NCI-H1105 (cell line): Measurements from ENCODE around the gene C1QA.

Source experiments
- DNase-seq: peaks from one replicate; lab custom pipeline; 2025; lab: John Stamatoyannopoulos, UW

C1QA gene

DNA sequence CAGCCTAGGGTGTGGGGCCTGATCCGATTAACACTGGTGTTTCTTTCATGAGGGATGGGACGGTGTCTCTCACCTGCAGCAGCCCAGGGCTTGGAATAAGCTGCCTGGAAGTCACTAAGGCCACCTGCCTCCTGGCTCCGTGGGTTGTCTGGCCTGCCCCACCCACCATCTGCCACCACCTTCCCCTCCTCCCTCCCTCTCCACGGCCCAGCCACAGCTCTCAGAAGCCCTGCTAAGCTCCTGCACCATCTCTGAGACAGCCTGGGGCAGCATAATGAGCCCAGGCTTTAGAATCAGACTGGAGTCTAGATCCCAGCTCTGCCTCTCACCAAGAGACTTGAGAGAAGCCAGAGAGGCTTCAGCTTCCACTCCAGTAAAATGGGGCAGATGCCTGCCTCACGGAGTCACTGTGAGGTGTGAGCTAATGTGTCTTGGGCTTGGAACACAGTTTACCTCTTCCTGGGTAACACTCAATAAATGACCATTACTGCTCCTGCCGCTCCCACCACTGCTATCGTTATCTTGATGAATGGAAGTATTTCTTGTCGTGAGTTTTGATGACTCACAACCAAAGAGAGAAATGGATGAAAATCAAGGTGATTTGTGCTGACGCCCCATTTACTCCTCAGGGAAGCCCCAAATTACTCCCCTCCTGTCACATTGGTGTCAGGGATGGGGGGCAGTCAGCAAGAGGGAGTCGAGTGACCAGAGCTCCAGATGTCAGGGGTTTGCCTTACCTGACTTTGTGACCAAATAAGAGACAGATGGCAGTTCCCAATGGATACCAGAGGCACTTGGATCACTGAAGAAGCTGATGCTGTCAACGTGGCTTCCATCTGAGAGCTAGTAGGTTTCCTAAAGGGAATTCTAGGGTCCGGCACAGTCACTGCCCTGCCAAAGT, 23.5 kb upstream of the C1QA start:
- DNase-seq: no peak

DNA sequence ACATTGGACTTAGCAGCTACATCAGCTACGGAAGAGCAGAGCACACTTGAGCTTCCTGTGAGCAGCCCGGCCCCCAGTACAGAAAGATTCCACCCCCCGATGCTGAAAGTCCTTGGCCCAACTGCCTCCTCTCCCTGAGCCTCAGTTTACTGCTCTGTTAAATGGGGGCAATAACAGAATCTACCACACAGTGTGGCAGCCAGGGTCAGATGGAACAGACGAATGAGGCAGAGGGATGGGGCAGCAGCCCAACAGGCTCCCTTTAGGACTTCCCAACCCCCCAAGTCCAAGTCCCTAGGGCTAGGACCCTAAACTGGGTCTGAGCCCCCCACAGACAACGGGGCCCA, 22.9 kb upstream of the C1QA start:
- no peak for DNase-seq

DNA sequence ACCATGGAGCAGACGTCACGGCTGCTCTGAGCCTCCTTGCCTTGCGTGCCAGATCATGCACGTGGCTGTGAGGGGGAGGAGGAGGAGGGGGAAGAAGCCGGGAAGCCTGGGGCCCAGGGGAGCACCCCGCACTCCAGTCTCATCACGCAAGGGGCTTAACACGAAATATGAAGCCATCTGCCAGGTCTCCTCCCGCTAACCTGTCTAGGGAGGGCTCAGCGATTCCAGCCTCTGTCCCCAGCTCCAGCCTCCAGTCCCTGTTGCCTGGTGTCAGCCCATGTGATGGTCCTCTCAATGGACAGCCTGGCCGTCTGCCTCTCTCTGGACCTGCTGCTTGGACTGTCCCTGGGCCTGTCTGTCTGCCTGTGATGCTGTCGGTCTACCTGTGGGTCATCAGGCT, 22.5 kb upstream of the C1QA start:
- DNase-seq: no peak

DNA sequence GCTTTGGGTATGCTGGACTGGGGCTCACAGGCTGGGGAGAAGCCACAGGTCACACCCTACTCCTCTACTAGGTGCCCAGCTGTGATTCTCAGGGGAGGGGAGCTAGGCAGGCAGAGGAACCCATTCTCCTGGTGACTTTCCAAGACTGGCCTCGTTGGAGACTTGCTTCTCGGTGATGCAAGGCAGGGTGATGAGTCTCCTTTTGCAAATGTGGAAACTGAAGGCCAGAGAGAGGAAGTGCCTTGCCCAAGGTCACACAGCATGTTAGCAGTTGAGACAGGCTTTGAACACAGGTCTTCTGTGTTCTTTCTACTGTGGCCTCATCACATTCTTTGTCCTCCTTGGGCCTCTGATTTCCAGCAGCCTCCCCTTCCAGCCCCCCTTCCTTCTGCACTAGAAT, 20.5 kb upstream of the C1QA start:
- DNase-seq: no peak

DNA sequence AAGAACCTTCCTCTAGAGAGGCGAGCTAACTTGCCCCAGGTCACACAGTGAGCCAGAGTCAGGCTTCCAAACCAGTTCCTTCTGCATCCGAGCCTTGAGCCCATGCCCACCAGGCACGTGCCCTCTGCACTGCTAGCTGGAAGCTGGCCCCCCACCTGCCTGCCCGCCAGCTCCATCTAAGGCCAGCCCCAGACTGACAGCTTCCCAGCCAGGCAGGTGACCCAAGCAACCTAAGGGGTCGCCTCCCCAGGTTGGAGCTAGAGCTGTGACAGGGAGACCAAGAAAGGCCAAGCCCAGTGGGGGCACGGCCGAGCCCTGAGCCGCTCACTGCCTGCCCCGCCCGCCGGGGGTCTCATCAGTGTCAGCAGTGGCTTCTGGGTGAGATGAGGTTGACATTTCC, 19.9 kb upstream of the C1QA start:
- DNase-seq: no peak

DNA sequence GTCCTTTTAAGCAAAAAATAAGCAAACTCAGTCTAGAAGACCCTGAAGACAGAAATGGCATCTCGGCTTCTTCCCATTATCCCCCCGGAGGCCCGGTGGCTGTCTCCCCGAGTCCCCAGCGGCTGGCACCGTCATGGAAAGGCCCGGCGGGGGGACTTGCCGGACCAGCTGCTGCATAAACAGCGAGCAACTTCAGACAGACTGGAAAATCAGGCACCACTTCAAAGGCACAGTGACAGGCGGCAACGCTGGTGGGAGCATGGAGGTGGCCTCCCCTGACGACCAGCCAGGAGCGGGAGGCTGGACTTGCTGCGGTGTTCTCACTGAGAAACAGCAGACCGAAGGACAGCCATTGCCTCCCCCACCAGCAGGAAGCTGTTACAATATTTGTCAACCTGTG, 18.4 kb upstream of the C1QA start:
- no peak for DNase-seq

DNA sequence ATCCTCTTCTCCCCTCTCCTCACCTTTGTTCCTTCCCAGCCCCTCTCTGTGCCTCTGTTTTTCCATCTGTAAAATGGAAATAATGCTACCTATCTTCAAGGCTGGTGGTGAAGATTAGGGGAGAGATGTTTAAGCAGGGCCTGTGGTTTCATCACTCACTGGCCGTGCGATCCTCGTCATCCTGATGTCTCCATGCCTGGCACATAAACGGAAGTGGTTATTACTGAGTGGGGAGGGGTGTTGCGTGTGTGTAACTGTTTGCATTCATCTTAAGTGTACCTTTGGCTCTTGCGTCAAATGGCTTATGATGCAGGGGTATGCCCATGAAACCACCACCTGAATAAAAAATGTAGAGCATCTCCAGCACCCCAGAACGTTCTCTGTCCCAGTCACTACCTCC, 17.2 kb upstream of the C1QA start:
- no peak for DNase-seq

DNA sequence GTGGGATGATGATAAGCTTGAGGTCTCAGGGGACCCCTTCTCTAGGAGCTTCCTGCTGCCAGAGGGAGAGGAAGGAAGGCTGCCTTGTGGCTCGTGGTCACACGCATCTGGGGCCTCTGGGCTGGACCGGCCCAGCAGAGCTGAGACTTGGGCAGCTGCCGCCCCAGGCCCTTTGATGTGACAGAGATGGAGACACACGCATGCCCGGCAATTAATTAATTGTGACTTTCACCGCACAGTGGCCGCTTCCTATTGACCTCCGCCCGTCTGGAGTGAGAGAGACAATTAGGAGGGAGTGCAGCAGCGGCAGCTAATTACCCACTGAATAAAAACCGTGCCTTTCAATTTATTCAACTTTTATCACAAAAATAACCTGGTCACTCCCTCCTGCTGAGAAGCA, 16.6 kb upstream of the C1QA start:
- DNase-seq: no peak

DNA sequence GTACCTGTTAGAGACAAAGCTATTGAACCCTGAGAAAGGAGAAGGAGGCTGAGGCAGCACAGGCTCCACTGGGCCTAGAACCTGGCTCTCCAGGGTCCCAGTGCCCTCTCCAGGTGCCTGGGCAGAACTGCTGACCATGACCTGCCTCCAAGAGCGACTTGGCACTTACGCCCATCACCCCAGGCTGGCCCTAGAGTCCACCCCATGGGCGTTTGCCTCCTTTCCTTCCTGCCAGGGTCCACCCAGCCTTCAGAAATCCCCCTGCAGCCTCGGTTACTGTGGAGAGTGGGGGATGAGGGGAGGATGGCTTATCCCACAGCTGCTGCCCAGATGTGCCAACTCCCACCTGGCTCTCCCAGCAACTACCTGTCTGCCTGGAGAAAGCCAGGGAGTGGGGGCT, 14.7 kb upstream of the C1QA start:
- no peak for DNase-seq

DNA sequence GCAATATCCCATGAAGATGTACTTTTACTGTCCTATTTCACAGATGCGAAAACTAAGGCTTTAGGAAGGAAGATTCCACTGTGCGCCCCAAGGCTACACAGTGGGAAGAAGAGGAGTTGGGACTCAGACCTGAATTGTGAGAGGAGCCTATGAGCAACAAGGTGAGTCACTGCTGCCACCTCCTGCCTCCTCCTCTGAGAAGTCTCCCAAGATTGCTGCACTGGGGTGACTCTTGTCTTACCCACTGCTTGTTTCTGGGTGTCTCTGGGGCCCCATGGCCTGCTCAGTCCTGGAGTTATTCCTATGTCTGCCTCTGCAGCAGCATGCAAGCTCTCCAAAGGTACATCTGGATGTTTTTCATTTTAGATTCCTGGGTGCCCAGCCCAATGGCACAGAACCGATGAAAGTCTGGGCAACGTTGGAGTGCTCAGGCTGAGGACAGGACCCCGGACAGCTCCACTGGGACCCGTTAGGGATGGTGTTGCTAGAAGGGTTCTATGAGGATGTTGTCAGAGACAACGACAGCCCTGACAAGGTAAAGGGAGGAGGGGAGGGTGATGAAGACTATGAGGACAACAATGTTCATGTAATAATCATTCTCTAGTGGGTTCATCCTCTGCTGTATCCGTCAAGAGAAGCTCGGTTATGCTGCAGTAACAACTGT, 11.0 kb upstream of the C1QA start:
- no peak for DNase-seq

DNA sequence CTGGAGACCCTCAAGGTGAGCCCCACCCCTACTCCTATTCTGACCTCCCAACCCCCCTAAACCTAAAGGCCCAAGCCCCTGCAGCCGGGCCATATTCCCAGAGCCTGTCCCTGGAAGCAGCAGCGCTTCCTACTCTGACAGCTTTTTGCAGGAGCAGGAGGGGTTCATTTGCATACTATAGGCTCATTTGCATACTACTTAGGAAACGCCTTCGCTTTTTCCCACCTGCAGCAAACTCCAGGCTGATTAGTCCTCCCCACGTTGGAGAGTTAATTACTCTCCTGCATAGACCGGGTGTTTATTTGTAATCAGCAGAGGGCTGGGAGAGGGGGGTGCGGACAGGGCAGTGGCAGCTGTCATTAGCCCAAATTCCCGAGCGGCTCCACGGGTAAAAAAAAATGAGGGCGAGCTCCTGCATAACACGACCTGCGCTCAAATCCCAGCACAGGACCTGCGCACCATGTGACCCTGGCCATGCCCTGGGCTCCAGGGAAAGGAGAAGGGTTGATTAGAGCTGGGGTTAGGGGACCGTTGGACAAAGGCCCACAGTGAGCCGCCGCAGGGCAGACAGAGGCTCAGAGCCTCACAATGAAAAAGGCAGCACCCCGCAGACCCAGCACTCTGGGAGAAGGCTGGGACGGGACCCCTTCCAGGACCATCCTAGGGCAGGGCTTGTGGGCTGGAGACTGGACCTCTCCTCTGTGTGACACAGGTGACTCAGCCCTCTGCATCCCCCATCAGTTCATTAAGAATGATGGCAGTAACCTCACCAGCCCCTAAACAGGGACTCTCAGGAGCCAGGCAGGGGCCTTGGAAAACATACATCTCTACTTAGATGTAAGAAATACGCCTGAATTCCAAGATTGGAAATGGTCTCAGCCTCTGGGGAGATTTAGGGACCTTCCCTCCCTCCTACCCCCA, 9.9 kb upstream of the C1QA start:
- DNase-seq: no peak

DNA sequence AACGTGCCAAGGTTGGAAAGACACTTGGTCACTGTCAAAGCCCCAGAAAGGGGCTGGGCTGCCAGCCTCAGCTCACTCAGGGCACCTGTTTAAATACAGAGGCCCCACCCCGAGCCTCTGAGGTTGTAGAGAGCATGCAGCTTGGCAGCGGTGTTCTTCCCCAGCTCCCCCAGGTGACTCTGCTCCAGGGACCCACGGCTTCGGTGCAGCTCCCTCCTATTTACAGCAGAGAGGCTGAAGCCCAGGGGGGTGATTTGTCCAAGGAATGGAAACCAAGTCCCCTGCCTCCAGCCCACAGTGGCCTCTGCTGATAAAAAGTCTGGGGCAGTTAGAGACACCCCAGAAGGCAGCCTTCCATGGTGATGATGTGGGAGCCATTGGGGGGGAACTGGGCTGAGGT, 9.1 kb upstream of the C1QA start:
- no peak for DNase-seq

DNA sequence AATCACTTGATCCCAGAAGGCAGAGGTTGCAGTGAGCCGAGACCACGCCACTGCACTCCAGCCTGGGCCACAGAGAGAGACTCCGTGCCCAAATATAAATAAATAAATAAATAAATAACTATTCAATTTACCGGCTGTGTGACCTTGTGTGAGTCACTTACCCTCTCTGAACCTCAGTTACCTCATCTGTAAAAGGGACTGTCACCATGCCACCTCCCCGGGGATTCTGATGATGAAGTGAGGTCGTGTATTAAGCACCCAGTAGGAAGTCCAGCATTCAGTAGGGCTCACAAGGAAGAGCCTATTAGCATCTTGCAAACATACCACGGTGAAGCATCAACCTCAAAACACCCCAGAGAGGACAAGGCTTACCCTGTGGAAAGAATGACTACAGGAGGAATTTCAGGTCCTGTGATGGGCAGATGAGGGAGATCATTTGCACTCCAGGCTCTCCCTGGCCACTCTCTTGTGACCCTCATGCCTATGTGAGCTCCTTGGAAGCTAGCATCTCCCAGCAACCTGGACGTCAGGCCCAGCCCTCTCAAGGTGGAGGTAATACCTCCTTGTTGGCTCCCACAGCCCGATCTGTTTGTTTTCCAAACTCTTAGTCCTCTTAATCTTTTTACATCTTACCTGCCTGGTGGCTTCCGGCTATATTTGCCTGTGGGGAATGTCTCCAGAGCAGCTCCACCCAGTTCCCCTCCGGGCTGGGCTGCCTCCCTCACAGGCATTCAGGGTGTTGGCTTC, 7.6 kb upstream of the C1QA start:
- DNase-seq: no peak

DNA sequence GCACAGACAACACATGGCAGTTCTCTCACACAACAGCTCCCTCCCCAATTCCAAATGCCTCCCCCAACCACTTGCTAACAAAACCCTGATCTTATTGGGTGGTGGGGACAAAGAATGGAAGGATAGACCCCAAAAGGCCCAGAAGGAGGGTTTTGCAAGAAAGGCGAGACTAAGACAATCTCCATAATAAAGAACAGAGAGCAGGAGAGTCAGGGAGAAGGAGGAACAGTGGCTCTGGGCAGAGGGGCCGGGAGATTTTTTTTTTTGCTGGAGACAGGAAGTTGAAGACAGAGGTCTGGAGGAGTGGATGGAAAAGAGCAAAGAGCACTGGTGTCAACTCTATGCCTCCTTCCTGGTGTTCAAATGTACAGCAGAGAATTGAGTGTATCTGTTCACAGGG, 6.5 kb upstream of the C1QA start:
- DNase-seq: no peak

DNA sequence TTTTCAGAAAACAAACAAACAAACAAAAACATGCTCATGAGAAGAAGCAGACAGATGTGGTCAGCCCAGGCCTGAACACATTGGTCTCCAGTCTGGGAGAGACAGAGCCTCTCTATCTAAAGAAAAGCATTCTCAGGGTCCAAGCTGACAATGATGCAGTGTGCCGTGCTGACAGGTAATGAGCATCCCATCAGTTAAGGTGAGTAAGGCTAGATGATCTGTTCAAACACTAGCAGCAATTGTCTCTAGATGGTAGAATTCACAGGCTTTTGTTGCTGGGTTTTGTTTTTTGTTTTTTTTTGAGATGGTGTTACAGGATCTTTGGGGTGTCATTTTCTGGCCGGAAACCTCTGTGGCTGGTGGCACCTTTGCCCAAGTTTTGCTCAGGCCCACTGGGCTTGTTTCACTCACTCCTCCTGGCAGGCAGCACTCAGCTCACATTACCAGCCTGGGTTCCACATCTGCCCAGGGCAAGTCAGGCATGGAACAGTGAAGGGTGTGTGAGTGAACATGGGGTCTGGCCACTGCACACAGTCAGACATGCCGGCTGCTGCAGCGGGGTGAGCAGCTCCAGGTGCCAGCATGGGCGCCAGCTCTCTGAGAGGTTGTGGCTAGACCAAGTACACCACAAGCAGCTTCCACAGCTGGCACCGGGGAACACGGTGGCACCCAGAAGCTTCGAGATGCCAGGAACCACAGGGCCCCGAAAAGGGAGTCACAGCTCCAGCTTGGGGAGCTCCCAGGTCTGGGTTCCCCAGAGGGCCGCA, 2.5 kb upstream of the C1QA start:
- no peak for DNase-seq

DNA sequence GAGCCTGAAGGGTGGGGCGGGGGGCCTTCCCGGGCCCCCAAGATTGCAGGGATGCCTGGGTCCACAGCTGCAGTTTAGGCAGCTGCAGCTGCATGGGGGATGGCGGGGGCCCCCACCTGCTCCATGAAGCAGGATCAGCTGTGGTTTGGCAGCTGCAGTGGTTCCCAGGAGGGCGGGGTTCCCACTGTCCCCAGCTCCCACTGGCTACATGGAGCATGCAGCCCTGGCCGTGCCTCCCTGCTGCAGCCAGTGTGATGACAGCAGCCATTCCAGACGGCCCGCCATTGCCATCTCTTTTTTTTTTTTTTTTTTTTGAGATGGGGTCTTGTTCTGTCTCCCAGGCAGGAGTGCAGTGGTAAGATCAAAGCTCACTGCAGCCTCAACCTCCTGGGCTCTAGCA, 992 bp upstream of the C1QA start:
- no peak for DNase-seq

DNA sequence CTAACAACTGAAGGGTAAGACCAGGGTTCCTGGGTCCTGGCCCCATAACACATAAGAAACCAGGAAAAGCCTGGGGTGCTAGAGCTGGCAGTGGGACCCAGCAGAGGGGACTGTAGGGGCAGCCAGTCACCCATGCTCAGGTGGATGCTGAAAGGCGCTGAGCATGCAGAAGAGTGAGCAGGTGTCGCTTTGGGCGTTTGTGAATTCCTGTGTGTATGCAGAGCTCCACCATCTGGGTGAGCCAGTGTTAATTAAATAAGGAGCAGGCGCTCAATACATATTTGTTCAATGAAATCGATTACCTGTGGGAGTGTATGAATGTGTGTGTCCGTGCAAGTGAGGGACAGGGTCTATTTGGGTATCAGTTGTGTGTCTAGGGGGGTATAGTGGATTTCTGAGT, 499 bp downstream of the C1QA start:
- DNase-seq: no peak

DNA sequence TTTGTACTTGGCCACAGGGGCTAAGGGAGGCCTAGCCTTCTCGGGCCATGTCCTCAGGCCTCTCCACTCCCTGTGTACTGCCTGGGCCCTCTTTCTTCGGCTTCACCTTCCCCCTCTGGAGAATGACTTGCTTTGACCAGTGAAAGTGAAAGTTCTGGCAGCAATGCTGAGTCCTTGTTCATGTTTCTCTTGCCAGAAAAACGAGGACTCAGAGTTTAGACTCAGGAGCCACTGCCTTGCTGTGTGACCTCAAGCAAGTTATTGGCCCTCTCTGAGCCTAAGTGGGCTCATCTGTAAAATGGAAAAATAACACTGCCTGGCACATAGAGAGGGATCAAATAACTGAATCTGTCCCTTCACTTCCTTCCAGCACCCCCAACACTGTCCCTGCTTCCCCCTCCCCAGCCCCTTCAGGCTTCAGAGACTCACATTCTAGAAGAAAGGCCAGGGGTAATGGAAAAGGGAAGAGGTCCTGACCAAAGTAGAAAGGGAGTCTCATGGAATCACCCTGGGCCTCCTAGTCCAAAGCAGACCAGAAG, 1.5 kb downstream of the C1QA start:
- DNase-seq: no peak

DNA sequence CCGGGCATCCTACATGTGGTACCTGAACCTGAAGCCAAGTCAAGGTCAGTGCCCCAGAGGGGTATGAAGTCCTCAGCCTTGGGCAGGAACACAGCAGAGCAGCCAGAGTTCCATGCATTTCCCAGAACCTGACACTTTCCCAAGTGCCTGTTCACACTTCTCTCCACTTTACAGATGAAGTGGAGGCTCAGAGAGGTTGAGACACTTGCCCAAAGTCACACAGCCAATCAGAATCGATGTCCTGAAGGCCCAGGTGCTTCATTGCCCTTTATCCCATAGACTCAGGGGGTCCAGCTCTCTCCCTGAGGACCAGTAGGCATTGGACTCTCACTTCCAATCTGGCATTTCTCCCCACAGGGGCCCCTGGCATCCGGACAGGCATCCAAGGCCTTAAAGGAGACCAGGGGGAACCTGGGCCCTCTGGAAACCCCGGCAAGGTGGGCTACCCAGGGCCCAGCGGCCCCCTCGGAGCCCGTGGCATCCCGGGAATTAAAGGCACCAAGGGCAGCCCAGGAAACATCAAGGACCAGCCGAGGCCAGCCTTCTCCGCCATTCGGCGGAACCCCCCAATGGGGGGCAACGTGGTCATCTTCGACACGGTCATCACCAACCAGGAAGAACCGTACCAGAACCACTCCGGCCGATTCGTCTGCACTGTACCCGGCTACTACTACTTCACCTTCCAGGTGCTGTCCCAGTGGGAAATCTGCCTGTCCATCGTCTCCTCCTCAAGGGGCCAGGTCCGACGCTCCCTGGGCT, 2.2 kb downstream of the C1QA start:
- no peak for DNase-seq

DNA sequence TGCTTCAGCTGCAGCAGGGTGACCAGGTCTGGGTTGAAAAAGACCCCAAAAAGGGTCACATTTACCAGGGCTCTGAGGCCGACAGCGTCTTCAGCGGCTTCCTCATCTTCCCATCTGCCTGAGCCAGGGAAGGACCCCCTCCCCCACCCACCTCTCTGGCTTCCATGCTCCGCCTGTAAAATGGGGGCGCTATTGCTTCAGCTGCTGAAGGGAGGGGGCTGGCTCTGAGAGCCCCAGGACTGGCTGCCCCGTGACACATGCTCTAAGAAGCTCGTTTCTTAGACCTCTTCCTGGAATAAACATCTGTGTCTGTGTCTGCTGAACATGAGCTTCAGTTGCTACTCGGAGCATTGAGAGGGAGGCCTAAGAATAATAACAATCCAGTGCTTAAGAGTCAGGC, 2.9 kb downstream of the C1QA start:
- no peak for DNase-seq
